H1 (cell line): Measurements from ENCODE around the gene DPPA4. TPM values are rescaled to one million over a fixed set of nuclear protein-coding genes. Genes with fewer than 3 reads are reported as not detected.

Experiments
- CBX8 ChIP-seq: fragments of 300-800, 300-1000 bp; sonication (generic); IDR thresholded peaks from 2 replicates; pipeline ENCODE4 v1.7.1; 2016; ENCODE audit warnings: low read depth, low read length, borderline replicate concordance
- CEBPB ChIP-seq: IDR thresholded peaks from 2 replicates; pipeline ENCODE4 v1.6.1; 2012; ENCODE audit warnings: low read depth, low read length
- CTBP2 ChIP-seq: IDR thresholded peaks from 2 replicates; pipeline ENCODE4 v1.7.0; 2011; ENCODE audit warnings: borderline replicate concordance, mild to moderate bottlenecking, moderate library complexity, mixed read lengths, low read length; ENCODE audit not compliant: insufficient read depth, insufficient read length
- HDAC2 ChIP-seq, 2 experiments: fragments of 300-600 bp in 1 of 2; sonication (generic) in 1 of 2; IDR thresholded peaks; 2 replicates each; pipeline ENCODE4 v1.6.1; 2011 to 2012; ENCODE audit warnings: low read depth in 2 of 2, low read length in 2 of 2, mild to moderate bottlenecking in 2 of 2, moderate library complexity in 2 of 2, borderline replicate concordance in 1 of 2, inconsistent platforms in 1 of 2
- JUND ChIP-seq: IDR thresholded peaks from 2 replicates; pipeline ENCODE4 v1.6.1; 2011; ENCODE audit warnings: mild to moderate bottlenecking, improper control_type of control experiment, low read length
- MAFK ChIP-seq: IDR thresholded peaks from 2 replicates; pipeline ENCODE4 v1.6.1; 2012; ENCODE audit warnings: low read depth, mild to moderate bottlenecking, improper control_type of control experiment, low read length
- SIRT6 ChIP-seq: IDR thresholded peaks from one replicate; pipeline ENCODE4 v1.7.1; 2012; ENCODE audit warnings: low read length, inconsistent platforms
- SP1 ChIP-seq: IDR thresholded peaks from 2 replicates; pipeline ENCODE4 v1.6.1; 2011; ENCODE audit warnings: low read depth, low read length
- SP2 ChIP-seq: IDR thresholded peaks from 2 replicates; pipeline ENCODE4 v1.6.1; 2012; ENCODE audit warnings: mild to moderate bottlenecking, low read length, inconsistent platforms
- TAF7 ChIP-seq: optimal IDR thresholded peaks from 2 replicates; pipeline ENCODE3; 2011; ENCODE audit warnings: low read depth, mild to moderate bottlenecking, inconsistent platforms, low read length, moderate library complexity, borderline replicate concordance
- polyA plus RNA-seq, 7 experiments: library from polyadenylated mRNA; depleted of rRNA in 3 of 7; stranded (reverse) in 5 of 7; unstranded in 2 of 7; fragments of >200 nt in 5 of 7; fragments of 200-250 nt in 2 of 7; gene quantifications; 1 replicate in 5 of 7; 2 replicates in 1 of 7; 4 replicates in 1 of 7; pipeline versions ENCODE4 v1.2.1 to v1.2.3, GENCODE V29; 2011 to 2013; ENCODE audit warnings: missing spikeins in 2 of 7, mixed read lengths in 2 of 7
- total RNA-seq: library from RNA; stranded (reverse); fragmentation: NEBNext Ultra II Directional; extraction: Animal tissue kit (Norgen Biotek cat#: 25700); gene quantifications from 2 replicates; pipeline ENCODE4 v1.2.1, GENCODE V29; 2021
- TF ChIP-seq, protein P1 (sequence below): fragments of 300-600 bp; sonication (generic); IDR thresholded peaks from 2 replicates; pipeline ENCODE4 v1.7.1; 2012; ENCODE audit warnings: low read length, moderate library complexity, mild to moderate bottlenecking, inconsistent platforms; ENCODE audit not compliant: insufficient replicate concordance
- TF ChIP-seq, protein P2 (sequence below): IDR thresholded peaks from 2 replicates; pipeline ENCODE4 v1.6.1; 2012; ENCODE audit warnings: inconsistent platforms

The DPPA4 gene
- total and polyA plus RNA-seq, 2 of the 8 experiments (the other 6 are each of a cell fraction or from before 2014, with no cell fraction given) = 424 to 772 TPM

DNA sequence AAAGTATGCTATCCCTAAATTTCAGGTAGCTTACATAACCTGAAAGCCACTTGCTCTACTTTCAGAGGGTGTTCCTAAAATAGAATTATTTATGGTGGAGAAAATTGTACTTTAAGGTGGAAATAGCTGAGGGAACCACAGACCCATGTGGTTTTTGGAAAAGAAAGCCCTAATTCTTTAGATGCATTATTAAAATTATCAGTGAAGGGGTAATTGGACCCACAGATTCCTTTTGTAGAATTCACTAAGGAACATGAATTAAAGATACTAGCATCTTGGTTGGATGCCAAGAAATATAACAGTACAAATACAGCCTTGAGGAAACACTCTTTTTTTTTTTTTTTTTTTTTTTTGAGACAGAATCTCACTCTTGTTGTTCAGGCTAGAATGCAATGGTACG is 58.8 kb downstream of the DPPA4 start (continued):
- TF ChIP-seq, protein P1, sequence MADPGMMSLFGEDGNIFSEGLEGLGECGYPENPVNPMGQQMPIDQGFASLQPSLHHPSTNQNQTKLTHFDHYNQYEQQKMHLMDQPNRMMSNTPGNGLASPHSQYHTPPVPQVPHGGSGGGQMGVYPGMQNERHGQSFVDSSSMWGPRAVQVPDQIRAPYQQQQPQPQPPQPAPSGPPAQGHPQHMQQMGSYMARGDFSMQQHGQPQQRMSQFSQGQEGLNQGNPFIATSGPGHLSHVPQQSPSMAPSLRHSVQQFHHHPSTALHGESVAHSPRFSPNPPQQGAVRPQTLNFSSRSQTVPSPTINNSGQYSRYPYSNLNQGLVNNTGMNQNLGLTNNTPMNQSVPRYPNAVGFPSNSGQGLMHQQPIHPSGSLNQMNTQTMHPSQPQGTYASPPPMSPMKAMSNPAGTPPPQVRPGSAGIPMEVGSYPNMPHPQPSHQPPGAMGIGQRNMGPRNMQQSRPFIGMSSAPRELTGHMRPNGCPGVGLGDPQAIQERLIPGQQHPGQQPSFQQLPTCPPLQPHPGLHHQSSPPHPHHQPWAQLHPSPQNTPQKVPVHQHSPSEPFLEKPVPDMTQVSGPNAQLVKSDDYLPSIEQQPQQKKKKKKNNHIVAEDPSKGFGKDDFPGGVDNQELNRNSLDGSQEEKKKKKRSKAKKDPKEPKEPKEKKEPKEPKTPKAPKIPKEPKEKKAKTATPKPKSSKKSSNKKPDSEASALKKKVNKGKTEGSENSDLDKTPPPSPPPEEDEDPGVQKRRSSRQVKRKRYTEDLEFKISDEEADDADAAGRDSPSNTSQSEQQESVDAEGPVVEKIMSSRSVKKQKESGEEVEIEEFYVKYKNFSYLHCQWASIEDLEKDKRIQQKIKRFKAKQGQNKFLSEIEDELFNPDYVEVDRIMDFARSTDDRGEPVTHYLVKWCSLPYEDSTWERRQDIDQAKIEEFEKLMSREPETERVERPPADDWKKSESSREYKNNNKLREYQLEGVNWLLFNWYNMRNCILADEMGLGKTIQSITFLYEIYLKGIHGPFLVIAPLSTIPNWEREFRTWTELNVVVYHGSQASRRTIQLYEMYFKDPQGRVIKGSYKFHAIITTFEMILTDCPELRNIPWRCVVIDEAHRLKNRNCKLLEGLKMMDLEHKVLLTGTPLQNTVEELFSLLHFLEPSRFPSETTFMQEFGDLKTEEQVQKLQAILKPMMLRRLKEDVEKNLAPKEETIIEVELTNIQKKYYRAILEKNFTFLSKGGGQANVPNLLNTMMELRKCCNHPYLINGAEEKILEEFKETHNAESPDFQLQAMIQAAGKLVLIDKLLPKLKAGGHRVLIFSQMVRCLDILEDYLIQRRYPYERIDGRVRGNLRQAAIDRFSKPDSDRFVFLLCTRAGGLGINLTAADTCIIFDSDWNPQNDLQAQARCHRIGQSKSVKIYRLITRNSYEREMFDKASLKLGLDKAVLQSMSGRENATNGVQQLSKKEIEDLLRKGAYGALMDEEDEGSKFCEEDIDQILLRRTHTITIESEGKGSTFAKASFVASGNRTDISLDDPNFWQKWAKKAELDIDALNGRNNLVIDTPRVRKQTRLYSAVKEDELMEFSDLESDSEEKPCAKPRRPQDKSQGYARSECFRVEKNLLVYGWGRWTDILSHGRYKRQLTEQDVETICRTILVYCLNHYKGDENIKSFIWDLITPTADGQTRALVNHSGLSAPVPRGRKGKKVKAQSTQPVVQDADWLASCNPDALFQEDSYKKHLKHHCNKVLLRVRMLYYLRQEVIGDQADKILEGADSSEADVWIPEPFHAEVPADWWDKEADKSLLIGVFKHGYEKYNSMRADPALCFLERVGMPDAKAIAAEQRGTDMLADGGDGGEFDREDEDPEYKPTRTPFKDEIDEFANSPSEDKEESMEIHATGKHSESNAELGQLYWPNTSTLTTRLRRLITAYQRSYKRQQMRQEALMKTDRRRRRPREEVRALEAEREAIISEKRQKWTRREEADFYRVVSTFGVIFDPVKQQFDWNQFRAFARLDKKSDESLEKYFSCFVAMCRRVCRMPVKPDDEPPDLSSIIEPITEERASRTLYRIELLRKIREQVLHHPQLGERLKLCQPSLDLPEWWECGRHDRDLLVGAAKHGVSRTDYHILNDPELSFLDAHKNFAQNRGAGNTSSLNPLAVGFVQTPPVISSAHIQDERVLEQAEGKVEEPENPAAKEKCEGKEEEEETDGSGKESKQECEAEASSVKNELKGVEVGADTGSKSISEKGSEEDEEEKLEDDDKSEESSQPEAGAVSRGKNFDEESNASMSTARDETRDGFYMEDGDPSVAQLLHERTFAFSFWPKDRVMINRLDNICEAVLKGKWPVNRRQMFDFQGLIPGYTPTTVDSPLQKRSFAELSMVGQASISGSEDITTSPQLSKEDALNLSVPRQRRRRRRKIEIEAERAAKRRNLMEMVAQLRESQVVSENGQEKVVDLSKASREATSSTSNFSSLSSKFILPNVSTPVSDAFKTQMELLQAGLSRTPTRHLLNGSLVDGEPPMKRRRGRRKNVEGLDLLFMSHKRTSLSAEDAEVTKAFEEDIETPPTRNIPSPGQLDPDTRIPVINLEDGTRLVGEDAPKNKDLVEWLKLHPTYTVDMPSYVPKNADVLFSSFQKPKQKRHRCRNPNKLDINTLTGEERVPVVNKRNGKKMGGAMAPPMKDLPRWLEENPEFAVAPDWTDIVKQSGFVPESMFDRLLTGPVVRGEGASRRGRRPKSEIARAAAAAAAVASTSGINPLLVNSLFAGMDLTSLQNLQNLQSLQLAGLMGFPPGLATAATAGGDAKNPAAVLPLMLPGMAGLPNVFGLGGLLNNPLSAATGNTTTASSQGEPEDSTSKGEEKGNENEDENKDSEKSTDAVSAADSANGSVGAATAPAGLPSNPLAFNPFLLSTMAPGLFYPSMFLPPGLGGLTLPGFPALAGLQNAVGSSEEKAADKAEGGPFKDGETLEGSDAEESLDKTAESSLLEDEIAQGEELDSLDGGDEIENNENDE = no peak
- TF ChIP-seq, protein P2, sequence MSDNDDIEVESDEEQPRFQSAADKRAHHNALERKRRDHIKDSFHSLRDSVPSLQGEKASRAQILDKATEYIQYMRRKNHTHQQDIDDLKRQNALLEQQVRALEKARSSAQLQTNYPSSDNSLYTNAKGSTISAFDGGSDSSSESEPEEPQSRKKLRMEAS = no peak
- no peak for TF ChIP-seq SP2
- TF ChIP-seq MAFK = no peak
- no peak for TF ChIP-seq SP1
- no peak for TF ChIP-seq SIRT6
- no peak for TF ChIP-seq TAF7
- TF ChIP-seq HDAC2 (IDR thresholded peaks at IDR 0.05; ENCODE audit: borderline replicate concordance in 1 of 2, low read depth in 2 of 2, low read length in 2 of 2) = no peak
- no peak for TF ChIP-seq CBX8
- no peak for TF ChIP-seq CEBPB
- no peak for TF ChIP-seq CTBP2
- no peak for TF ChIP-seq JUND
